Measurements from ENCODE around the gene CHI3L2. TPM values are rescaled to one million over a fixed set of nuclear protein-coding genes. Genes with fewer than 3 reads are reported as not detected.

CHI3L2 gene
- total RNA-seq, 1 experiment from 2014 or later = not detected

GRCh38 chr1:111222308-111223125 lies 5.0 kb upstream of the CHI3L2 start:
- H3K27me3 ChIP-seq (ENCODE audit: insufficient read depth, low read depth) = no peaks in the 10 kb centered on the region
- ChIA-PET CTCF (interaction anchor here (0.6 to 1.8 kb wide), 3 partner anchors 112 to 225 kb away, joined by 3 to 8 read pairs (median 5); no protein-coding TSS in a partner anchor), POLR2A (ENCODE audit: unreplicated experiment) (interaction anchor here (0.6 kb wide), 1 partner anchor 200 kb away, joined by 3 read pairs; no protein-coding TSS in a partner anchor)
- 0 out of 2 replicates have a peak, but pooled peaks cover 5% of the 10 kb centered on the region for H3F3A ChIP-seq (ENCODE audit: insufficient read depth, low read depth)
- no peaks in the 10 kb centered on the region for H3K9me2 ChIP-seq (ENCODE audit: insufficient read depth)
- TF ChIP-seq CTCF (conservative IDR thresholded peaks at IDR 0.05) (peak; percentile 100), EZH2 (IDR thresholded peaks at IDR 0.05; ENCODE audit: low read depth) (no peak)
- H3K9me3 ChIP-seq (ENCODE audit: insufficient read depth, low read depth) = no peaks in the 10 kb centered on the region; the same call in 1 of the 2 replicates
- DNase-seq = peak; percentile 73 to 76
- no peaks in the 10 kb centered on the region for H3K79me2 ChIP-seq (ENCODE audit: low read depth)
- H3K4me1 ChIP-seq (replicated peaks; ENCODE audit: insufficient read depth) = peaks cover 18% of the 10 kb centered on the region
- H3K27ac ChIP-seq = no peak overlapping the region
- H4K20me1 ChIP-seq (ENCODE audit: insufficient read depth) = no peaks in the 10 kb centered on the region
- H3K36me3 ChIP-seq (ENCODE audit: low read depth) = no peaks in the 10 kb centered on the region
- no peak overlapping the region; the same call in 1 of the 2 replicates for H3K4me3 ChIP-seq
- intact Hi-C loops (cut with micrococcal nuclease; ENCODE audit: unreplicated experiment) = loop anchor here (1.0 to 2.0 kb wide), 6 partner anchors 112 to 546 kb away; no protein-coding TSS in a partner anchor
- no TSS peak for BruUV-seq (replicated peaks)
- peak overlapping the region; percentile 41 for H3K4me2 ChIP-seq
- H2AFZ ChIP-seq = no peak overlapping the region; the same call in 1 of the 2 replicates

GRCh38 chr1:111223126-111223685 lies 4.3 kb upstream of the CHI3L2 start:
- no peak for DNase-seq
- H3K4me1 ChIP-seq (replicated peaks; ENCODE audit: insufficient read depth) = peaks cover 25% of the 10 kb centered on the region
- H3K4me3 ChIP-seq = no peak overlapping the region
- no peaks in the 10 kb centered on the region for H3K27me3 ChIP-seq (ENCODE audit: insufficient read depth, low read depth)
- intact Hi-C loops (cut with micrococcal nuclease; ENCODE audit: unreplicated experiment) = loop anchor here (1.0 to 2.0 kb wide), 6 partner anchors 111 to 546 kb away; no protein-coding TSS in a partner anchor
- no peak overlapping the region; the same call in 1 of the 2 replicates for H2AFZ ChIP-seq
- no TSS peak for BruUV-seq (replicated peaks)
- CTCF ChIA-PET = interaction anchor here (1.4 to 1.8 kb wide), 2 partner anchors 111 to 177 kb away, joined by 5 to 8 read pairs; no protein-coding TSS in a partner anchor
- H3K4me2 ChIP-seq = peak overlapping the region; percentile 41; the same call in 1 of the 2 replicates
- no peaks in the 10 kb centered on the region for H3K36me3 ChIP-seq (ENCODE audit: low read depth)
- TF ChIP-seq CTCF (conservative IDR thresholded peaks at IDR 0.05) (peak; percentile 46; the same call in 1 of the 2 replicates), EZH2 (IDR thresholded peaks at IDR 0.05; ENCODE audit: low read depth) (no peak)
- no peaks in the 10 kb centered on the region for H3K9me3 ChIP-seq (ENCODE audit: insufficient read depth, low read depth)
- no peak overlapping the region for H3K27ac ChIP-seq
- H3F3A ChIP-seq (ENCODE audit: insufficient read depth, low read depth) = peaks cover 10% of the 10 kb centered on the region
- POLR2A ChIA-PET (ENCODE audit: unreplicated experiment) = interaction anchor here (0.6 kb wide), 2 partner anchors 177 to 200 kb away, joined by 3 read pairs; no protein-coding TSS in a partner anchor
- no peaks in the 10 kb centered on the region for H3K9me2 ChIP-seq (ENCODE audit: insufficient read depth)
- H3K79me2 ChIP-seq (ENCODE audit: low read depth) = no peaks in the 10 kb centered on the region
- no peaks in the 10 kb centered on the region for H4K20me1 ChIP-seq (ENCODE audit: insufficient read depth)

- Histone ChIP-seq H3K4me2 (no peak overlapping the region), H3K9me2 (ENCODE audit: insufficient read depth) (no peaks in the 10 kb centered on the region), H3K27me3 (ENCODE audit: insufficient read depth, low read depth) (no peaks in the 10 kb centered on the region), H4K20me1 (ENCODE audit: insufficient read depth) (no peaks in the 10 kb centered on the region), H3F3A (ENCODE audit: insufficient read depth, low read depth) (peaks cover 16% of the 10 kb centered on the region), H3K9me3 (ENCODE audit: insufficient read depth, low read depth) (no peaks in the 10 kb centered on the region), H3K27ac (no peak overlapping the region), H3K4me3 (no peak overlapping the region), H3K79me2 (ENCODE audit: low read depth) (no peaks in the 10 kb centered on the region), H2AFZ (no peak overlapping the region), H3K36me3 (ENCODE audit: low read depth) (no peaks in the 10 kb centered on the region), H3K4me1 (replicated peaks; ENCODE audit: insufficient read depth) (peaks cover 34% of the 10 kb centered on the region)
- POLR2A ChIA-PET (ENCODE audit: unreplicated experiment) = no interaction called here
- BruUV-seq (replicated peaks) = no TSS peak
- intact Hi-C loops (cut with micrococcal nuclease; ENCODE audit: unreplicated experiment) = no loop called here
- DNase-seq = no peak
- CTCF ChIA-PET = interaction anchor here (1.1 kb wide), 1 partner anchor 198 kb away, joined by 3 read pairs; no protein-coding TSS in a partner anchor
- no peak for TF ChIP-seq EZH2 (IDR thresholded peaks at IDR 0.05; ENCODE audit: low read depth)
Measured at GRCh38 chr1:111225091-111225490, 2.4 kb upstream of the CHI3L2 start.

Measured in PC-9 (cell line).